Neural progenitor cell (in vitro differentiated cells): ENCODE results near the gene FUNDC2. TPM values are rescaled to one million over a fixed set of nuclear protein-coding genes. Genes with fewer than 3 reads are reported as not detected.

Source experiments
- DNase-seq: peaks from one replicate; pipeline ENCODE4 v3.0.0-alpha.2; 2016; ENCODE audit warnings: low spot score
- H2AFZ ChIP-seq: fragments of 200-600 bp; sonication (generic); replicated peaks from 2 replicates; pipeline ENCODE4 v1.6.1; 2016; ENCODE audit warnings: antibody characterized with exemption
- H3F3A ChIP-seq: fragments of 200-600 bp; sonication (generic); 2 replicates; pipeline ENCODE4 v1.6.1; 2016; ENCODE audit warnings: antibody characterized with exemption, low read depth
- H3K27ac ChIP-seq: fragments of 200-600 bp; sonication (generic); 2 replicates; pipeline ENCODE4 v1.5.1; 2016; ENCODE audit warnings: mild to moderate bottlenecking
- H3K27me3 ChIP-seq: fragments of 200-600 bp; sonication (generic); 2 replicates; pipeline ENCODE4 v1.6.1; 2016; ENCODE audit warnings: mild to moderate bottlenecking, moderate library complexity
- H3K36me3 ChIP-seq: fragments of 200-600 bp; sonication (generic); 2 replicates; pipeline ENCODE4 v1.5.1; 2016
- H3K4me1 ChIP-seq: fragments of 200-600 bp; sonication (generic); 2 replicates; pipeline ENCODE4 v1.6.1; 2016; ENCODE audit warnings: mixed run types
- H3K4me2 ChIP-seq: fragments of 200-600 bp; sonication (generic); 2 replicates; pipeline ENCODE4 v1.6.1; 2016
- H3K4me3 ChIP-seq: fragments of 200-600 bp; sonication (generic); 2 replicates; pipeline ENCODE4 v1.5.1; 2016
- H3K79me2 ChIP-seq: fragments of 200-600 bp; sonication (generic); 2 replicates; pipeline ENCODE4 v1.6.1; 2016; ENCODE audit warnings: low read depth
- H3K9ac ChIP-seq: fragments of 200-600 bp; sonication (generic); 2 replicates; pipeline ENCODE4 v1.6.1; 2016
- H3K9me3 ChIP-seq: fragments of 200-600 bp; sonication (generic); 2 replicates; pipeline ENCODE4 v1.5.1; 2016; ENCODE audit warnings: low read depth
- H4K20me1 ChIP-seq: fragments of 200-600 bp; sonication (generic); 2 replicates; pipeline ENCODE4 v1.6.1; 2016; ENCODE audit warnings: low read depth
- H3K27ac Mint-ChIP-seq: 3 replicates; pipeline ENCODE4 v1.8.0; 2021; ENCODE audit warnings: mixed read lengths
- H3K27me3 Mint-ChIP-seq: 2 replicates; pipeline ENCODE4 v1.8.0; 2022; ENCODE audit warnings: low read depth, mild to moderate bottlenecking, inconsistent platforms, moderate library complexity, mixed read lengths; ENCODE audit not compliant: insufficient read depth
- H3K36me3 Mint-ChIP-seq: 3 replicates; pipeline ENCODE4 v1.8.0; 2021; ENCODE audit warnings: mixed read lengths
- H3K4me1 Mint-ChIP-seq: 3 replicates; pipeline ENCODE4 v1.8.0; 2021; ENCODE audit warnings: mixed read lengths
- H3K4me3 Mint-ChIP-seq: 3 replicates; pipeline ENCODE4 v1.8.0; 2021; ENCODE audit warnings: mild to moderate bottlenecking, moderate library complexity, mixed read lengths
- H3K9me3 Mint-ChIP-seq: 3 replicates; pipeline ENCODE4 v1.8.0; 2020; ENCODE audit warnings: mixed read lengths
- EZH2 ChIP-seq: fragments of 200-600 bp; sonication (generic); IDR thresholded peaks from 2 replicates; pipeline ENCODE4 v1.6.1; 2017; ENCODE audit warnings: antibody characterized with exemption, mild to moderate bottlenecking, moderate library complexity
- EZH2phosphoT487 ChIP-seq: fragments of 200-600 bp; sonication (generic); IDR thresholded peaks from 2 replicates; pipeline ENCODE4 v1.6.1; 2017; ENCODE audit warnings: antibody characterized with exemption
- total RNA-seq: library from RNA; depleted of rRNA; stranded (reverse); fragments of >200 nt; gene quantifications from 2 replicates; pipeline ENCODE4 v1.2.3, GENCODE V29; 2015; ENCODE audit warnings: low replicate concordance
- TF ChIP-seq, protein P1 (sequence below): fragments of 200-600 bp; sonication (generic); IDR thresholded peaks from 2 replicates; pipeline ENCODE4 v1.5.1; 2017; ENCODE audit warnings: antibody characterized with exemption, mild to moderate bottlenecking

Gene FUNDC2
- total RNA-seq, 1 donor from 2014 or later, result 70.9 TPM

DNA sequence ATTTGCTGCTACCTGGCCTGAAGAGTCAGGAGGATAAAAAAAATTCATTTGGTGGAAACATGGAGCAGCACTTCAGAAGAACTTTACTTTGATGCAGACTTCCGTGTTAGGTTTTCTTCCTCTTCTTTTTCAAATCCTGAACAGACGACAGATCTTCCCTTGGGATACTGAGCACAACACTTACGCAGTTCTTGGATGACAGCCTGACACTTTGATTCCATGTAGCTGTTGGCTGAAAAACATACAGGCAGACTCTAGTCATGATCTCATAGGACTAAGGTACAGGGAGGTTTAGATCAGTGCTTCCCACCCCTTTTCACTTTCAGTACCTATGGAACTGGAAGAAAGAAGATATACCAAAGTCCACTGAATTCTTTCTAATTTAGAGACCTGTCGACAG, 35.1 kb downstream of the FUNDC2 start:
- H3K36me3 ChIP-seq, result no peaks in the 10 kb centered on the region
- Mint-ChIP-seq H3K27ac (no peak overlapping the region), H3K9me3 (peaks cover 2% of the 10 kb centered on the region), H3K36me3 (no peaks in the 10 kb centered on the region), H3K4me1 (no peaks in the 10 kb centered on the region), H3K4me3 (no peak overlapping the region), H3K27me3 (no peaks in the 10 kb centered on the region)
- H3F3A ChIP-seq, result no peaks in the 10 kb centered on the region
- no peak for TF ChIP-seq EZH2phosphoT487
- TF ChIP-seq, protein P1, sequence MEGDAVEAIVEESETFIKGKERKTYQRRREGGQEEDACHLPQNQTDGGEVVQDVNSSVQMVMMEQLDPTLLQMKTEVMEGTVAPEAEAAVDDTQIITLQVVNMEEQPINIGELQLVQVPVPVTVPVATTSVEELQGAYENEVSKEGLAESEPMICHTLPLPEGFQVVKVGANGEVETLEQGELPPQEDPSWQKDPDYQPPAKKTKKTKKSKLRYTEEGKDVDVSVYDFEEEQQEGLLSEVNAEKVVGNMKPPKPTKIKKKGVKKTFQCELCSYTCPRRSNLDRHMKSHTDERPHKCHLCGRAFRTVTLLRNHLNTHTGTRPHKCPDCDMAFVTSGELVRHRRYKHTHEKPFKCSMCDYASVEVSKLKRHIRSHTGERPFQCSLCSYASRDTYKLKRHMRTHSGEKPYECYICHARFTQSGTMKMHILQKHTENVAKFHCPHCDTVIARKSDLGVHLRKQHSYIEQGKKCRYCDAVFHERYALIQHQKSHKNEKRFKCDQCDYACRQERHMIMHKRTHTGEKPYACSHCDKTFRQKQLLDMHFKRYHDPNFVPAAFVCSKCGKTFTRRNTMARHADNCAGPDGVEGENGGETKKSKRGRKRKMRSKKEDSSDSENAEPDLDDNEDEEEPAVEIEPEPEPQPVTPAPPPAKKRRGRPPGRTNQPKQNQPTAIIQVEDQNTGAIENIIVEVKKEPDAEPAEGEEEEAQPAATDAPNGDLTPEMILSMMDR, result no peak
- H2AFZ ChIP-seq, result no peak overlapping the region
- H3K79me2 ChIP-seq, result no peaks in the 10 kb centered on the region
- no peak overlapping the region for H3K9ac ChIP-seq
- H3K9me3 ChIP-seq, result peaks cover 4% of the 10 kb centered on the region
- DNase-seq, result no peak
- no peaks in the 10 kb centered on the region for H3K27me3 ChIP-seq
- no peaks in the 10 kb centered on the region for H4K20me1 ChIP-seq
- H3K27ac ChIP-seq, result no peak overlapping the region
- H3K4me1 ChIP-seq, result no peaks in the 10 kb centered on the region
- H3K4me2 ChIP-seq, result no peak overlapping the region
- H3K4me3 ChIP-seq, result no peak overlapping the region

DNA sequence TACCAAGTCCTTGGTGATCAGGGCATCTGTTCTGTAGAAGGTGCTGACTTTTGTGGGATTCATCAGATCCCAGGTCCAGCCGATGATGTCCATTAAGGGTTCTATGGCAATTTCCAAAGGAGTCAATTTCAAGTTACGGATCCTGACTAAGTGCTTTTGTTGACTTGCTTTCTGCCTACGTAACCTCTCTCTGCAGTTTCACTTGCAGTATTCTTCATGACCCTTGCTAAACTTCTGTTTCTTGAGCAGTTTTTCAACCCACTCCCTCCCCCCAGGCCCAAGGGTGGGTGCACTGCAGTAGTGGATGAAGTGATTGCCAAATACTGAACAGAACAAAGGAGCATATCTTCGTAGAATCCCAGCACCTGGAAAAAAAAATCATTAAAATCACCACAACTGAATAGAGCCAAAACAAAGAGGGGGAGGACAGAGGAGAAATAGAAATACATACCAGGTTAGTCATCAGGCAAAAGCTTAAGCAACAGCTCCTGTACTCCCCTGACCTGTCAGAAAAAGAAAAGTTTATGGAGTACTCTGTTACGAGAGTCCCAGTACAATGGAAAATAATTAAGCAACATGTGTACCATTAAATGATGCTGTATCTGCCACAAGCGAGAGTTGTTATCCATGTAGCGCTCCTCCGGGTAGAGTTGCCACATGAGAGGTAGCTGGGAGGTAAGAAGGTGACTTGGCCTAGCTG, 38.5 kb downstream of the FUNDC2 start:
- H3K79me2 ChIP-seq, result peaks cover 9% of the 10 kb centered on the region
- DNase-seq, result no peak
- H3K4me1 ChIP-seq, result no peaks in the 10 kb centered on the region
- H3K4me3 ChIP-seq, result no peak overlapping the region
- no peak overlapping the region for H3K27ac ChIP-seq
- no peak overlapping the region for H3K4me3 Mint-ChIP-seq
- no peak overlapping the region for H3K4me2 ChIP-seq
- peaks cover 2% of the 10 kb centered on the region for H3K9me3 Mint-ChIP-seq
- peaks cover 17% of the 10 kb centered on the region for H3K4me1 Mint-ChIP-seq
- H4K20me1 ChIP-seq, result no peaks in the 10 kb centered on the region
- no peaks in the 10 kb centered on the region for H3K27me3 ChIP-seq
- H3K27me3 Mint-ChIP-seq, result no peaks in the 10 kb centered on the region
- no peak overlapping the region for H3K27ac Mint-ChIP-seq
- no peaks in the 10 kb centered on the region for H3F3A ChIP-seq
- H3K36me3 ChIP-seq, result no peaks in the 10 kb centered on the region
- no peaks in the 10 kb centered on the region for H3K36me3 Mint-ChIP-seq
- H3K9me3 ChIP-seq, result peaks cover 4% of the 10 kb centered on the region
- no peak overlapping the region for H2AFZ ChIP-seq
- H3K9ac ChIP-seq, result no peak overlapping the region
- TF ChIP-seq, protein P1, result no peak

DNA sequence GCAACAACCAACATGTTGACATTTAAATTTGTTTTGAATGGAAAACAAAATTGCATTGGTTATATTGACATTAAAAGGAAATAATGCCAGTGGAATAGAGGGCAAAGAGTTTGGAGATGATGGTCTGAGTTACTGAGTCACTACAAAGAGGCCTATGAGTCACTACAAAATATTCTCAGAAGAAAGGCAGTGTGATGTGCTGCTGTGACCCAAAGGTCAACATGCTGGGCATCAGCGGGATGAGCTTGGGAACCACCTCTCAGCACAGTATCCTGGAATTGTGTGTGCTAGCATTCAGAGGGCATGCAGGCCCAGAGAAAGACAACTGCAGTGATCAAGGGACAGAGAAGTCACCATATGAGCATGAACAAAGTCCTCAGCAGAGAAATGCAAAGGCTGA, 41.5 kb downstream of the FUNDC2 start:
- Histone ChIP-seq H3K27ac (no peak overlapping the region), H3K4me1 (no peaks in the 10 kb centered on the region), H2AFZ (no peak overlapping the region), H3K36me3 (no peaks in the 10 kb centered on the region), H3K27me3 (no peaks in the 10 kb centered on the region), H3K9me3 (peaks cover 4% of the 10 kb centered on the region), H4K20me1 (no peaks in the 10 kb centered on the region), H3F3A (peaks cover 3% of the 10 kb centered on the region), H3K4me2 (no peak overlapping the region), H3K9ac (no peak overlapping the region), H3K4me3 (no peak overlapping the region), H3K79me2 (peaks cover 28% of the 10 kb centered on the region)
- no peaks in the 10 kb centered on the region for H3K27me3 Mint-ChIP-seq
- H3K36me3 Mint-ChIP-seq, result no peaks in the 10 kb centered on the region
- DNase-seq, result no peak
- H3K27ac Mint-ChIP-seq, result no peak overlapping the region
- TF ChIP-seq EZH2phosphoT487, result no peak
- no peak for TF ChIP-seq EZH2
- TF ChIP-seq, protein P1, result no peak
- peaks cover 8% of the 10 kb centered on the region for H3K9me3 Mint-ChIP-seq
- peaks cover 23% of the 10 kb centered on the region for H3K4me1 Mint-ChIP-seq
- no peak overlapping the region for H3K4me3 Mint-ChIP-seq
